ENCODE measurements around the gene NUP153.

Gene NUP153

GRCh38 chr6:17584241-17584803 lies 122.4 kb downstream of the NUP153 start:
- TF ChIP-seq ZFX (IDR thresholded peaks at IDR 0.05): no peak
- TF ChIP-seq, protein P1, sequence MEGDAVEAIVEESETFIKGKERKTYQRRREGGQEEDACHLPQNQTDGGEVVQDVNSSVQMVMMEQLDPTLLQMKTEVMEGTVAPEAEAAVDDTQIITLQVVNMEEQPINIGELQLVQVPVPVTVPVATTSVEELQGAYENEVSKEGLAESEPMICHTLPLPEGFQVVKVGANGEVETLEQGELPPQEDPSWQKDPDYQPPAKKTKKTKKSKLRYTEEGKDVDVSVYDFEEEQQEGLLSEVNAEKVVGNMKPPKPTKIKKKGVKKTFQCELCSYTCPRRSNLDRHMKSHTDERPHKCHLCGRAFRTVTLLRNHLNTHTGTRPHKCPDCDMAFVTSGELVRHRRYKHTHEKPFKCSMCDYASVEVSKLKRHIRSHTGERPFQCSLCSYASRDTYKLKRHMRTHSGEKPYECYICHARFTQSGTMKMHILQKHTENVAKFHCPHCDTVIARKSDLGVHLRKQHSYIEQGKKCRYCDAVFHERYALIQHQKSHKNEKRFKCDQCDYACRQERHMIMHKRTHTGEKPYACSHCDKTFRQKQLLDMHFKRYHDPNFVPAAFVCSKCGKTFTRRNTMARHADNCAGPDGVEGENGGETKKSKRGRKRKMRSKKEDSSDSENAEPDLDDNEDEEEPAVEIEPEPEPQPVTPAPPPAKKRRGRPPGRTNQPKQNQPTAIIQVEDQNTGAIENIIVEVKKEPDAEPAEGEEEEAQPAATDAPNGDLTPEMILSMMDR (conservative IDR thresholded peaks at IDR 0.05): peak; percentile 94

DNA sequence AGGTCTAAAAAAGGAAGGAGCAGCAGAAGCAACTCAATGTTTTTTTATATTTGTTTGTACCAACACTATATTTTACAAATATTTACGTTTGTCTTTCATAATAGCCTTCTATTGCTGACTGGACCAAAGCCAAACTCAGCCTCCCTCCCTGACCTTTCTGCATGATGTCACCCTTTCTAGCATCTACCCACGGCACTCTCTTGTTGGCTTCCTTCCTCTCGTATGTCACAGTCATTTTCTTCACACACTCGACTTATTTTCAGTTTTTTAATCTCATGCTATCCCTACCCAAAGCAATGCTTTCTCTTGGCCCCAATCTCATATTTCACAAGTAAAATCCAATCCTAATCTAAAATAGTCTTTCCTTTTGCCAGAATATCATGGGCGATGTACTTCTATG lies 122.9 kb downstream of the NUP153 start:
- no peak for TF ChIP-seq ZFX (IDR thresholded peaks at IDR 0.05)
- TF ChIP-seq, protein P1 (conservative IDR thresholded peaks at IDR 0.05): no peak
- peak overlapping the region; percentile 70 for H3K27ac ChIP-seq

More at GRCh38 chr6:17584241-17584803, 122.4 kb downstream of the NUP153 start:
- H3K27ac ChIP-seq: peak overlapping the region; percentile 70; the same call in 1 of the 2 replicates

DNA sequence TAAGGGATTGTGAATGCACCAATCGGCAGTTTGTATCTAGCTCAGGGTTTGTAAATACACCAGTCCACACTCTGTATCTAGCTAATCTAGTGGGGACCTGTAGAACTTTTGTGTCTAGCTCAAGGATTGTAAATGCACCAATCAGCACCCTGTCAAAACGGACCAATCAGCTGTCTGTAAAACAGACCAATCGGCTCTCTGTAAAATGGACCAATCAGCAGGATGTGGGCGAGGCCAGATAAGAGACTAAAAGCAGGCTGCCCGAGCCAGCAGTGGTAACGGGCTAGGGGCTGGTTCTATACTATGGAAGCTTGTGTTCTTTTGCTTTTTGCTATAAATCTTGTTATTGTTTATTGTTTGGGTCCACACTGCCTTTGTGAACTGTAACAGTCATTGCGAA lies 125.4 kb downstream of the NUP153 start:
- H3K27ac ChIP-seq: peak overlapping the region; percentile 16; the same call in 1 of the 2 replicates

- no peak overlapping the region for H3K27ac ChIP-seq
- TF ChIP-seq, protein P1 (conservative IDR thresholded peaks at IDR 0.05): no peak
- no peak for TF ChIP-seq ZFX (IDR thresholded peaks at IDR 0.05)
Observed at GRCh38 chr6:17580518-17581048, 126.1 kb downstream of the NUP153 start.

- TF ChIP-seq, protein P1 (conservative IDR thresholded peaks at IDR 0.05): no peak
- no peak for TF ChIP-seq ZFX (IDR thresholded peaks at IDR 0.05)
- H3K27ac ChIP-seq: no peak overlapping the region
Observed at GRCh38 chr6:17577059-17577458, 129.7 kb downstream of the NUP153 start.

DNA sequence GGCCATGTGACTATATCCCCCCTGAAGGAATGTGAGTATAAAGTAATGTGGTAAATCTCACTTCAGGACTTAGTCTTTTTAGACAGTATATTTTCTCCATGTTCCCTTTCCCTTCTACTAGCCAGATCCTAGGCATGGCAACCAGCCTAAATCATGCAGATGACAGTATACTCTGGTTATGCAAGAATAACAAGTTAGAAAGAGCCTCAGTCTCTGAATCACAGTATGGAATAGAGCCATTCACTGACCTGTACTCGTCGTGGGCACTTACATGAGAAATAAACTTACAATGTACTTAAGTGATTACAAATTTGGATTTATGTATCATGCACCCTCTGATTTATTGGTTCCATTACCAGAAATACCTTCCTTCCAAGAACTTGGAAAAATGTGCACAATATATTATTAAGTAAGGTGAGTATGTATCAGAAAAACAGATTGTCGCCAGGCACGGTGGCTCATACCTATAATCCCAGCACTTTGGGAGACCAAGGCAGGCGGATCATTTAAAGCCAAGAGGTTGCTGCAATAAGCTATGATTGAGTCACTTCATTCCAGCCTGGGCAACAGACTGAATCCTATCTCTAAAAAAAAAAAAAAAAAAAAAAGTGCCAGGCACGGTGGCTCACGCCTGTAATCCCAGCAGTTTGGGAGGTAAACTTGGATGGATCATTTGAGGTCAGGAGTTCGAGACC lies 131.7 kb downstream of the NUP153 start:
- no peak for TF ChIP-seq ZFX (IDR thresholded peaks at IDR 0.05)
- TF ChIP-seq, protein P1 (conservative IDR thresholded peaks at IDR 0.05): no peak
- no peak overlapping the region; the same call in 1 of the 2 replicates for H3K27ac ChIP-seq

DNA sequence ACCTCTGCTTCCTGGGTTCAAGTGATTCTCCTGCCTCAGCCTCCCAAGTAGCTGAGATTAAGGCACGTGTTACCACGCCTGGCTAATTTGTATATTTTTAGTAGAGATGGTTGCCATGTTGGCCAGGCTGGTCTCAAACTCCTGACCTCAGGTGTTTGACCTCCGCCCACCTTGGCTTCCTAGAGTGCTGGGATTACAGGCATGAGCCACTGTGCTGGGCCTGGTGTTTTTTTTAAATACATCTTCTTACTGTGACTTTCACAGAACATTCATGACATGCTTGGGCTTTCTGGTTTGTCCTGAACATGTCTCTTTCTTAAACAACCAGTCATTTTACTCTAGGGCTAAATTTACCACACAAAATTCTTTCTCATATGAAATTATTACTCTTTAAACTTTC lies 141.3 kb downstream of the NUP153 start:
- TF ChIP-seq, protein P1 (conservative IDR thresholded peaks at IDR 0.05): no peak
- no peak for TF ChIP-seq ZFX (IDR thresholded peaks at IDR 0.05)
- H3K27ac ChIP-seq: peak overlapping the region; percentile 50

Data from C4-2B (cell line).